ENCODE data around the gene PERP.

DNA sequence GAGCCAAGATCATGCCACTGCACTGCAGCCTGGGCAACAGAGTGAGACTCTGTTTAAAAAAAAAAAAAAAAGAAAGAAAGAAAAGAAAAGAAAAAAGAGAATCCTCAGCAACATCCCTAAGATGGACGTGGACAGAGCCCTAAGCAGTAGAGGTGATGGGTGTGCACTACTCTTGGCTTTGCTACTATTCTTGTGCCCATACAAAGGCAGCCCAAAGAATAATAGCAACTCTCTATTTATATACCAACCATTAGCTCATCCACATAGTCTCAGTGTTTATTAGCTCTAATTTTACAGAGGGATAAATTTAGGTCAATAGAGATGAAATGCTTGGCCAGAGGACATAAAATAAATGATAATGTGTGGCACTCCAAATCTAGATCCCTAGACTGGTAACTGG, 62.2 kb downstream of the PERP start:
- TF ChIP-seq POLR2A (IDR thresholded peaks at IDR 0.05): no peak
- TF ChIP-seq, protein P1, sequence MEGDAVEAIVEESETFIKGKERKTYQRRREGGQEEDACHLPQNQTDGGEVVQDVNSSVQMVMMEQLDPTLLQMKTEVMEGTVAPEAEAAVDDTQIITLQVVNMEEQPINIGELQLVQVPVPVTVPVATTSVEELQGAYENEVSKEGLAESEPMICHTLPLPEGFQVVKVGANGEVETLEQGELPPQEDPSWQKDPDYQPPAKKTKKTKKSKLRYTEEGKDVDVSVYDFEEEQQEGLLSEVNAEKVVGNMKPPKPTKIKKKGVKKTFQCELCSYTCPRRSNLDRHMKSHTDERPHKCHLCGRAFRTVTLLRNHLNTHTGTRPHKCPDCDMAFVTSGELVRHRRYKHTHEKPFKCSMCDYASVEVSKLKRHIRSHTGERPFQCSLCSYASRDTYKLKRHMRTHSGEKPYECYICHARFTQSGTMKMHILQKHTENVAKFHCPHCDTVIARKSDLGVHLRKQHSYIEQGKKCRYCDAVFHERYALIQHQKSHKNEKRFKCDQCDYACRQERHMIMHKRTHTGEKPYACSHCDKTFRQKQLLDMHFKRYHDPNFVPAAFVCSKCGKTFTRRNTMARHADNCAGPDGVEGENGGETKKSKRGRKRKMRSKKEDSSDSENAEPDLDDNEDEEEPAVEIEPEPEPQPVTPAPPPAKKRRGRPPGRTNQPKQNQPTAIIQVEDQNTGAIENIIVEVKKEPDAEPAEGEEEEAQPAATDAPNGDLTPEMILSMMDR (IDR thresholded peaks at IDR 0.05): no peak
